Occipital lobe (tissue), 2 donors: ENCODE results near the gene POLR2A. TPM values are rescaled to one million over a fixed set of nuclear protein-coding genes. Genes with fewer than 3 reads are reported as not detected.

Source experiments
- DNase-seq: peaks from one replicate; lab custom pipeline; 2025; lab: John Stamatoyannopoulos, UW
- total RNA-seq: library from RNA; depleted of rRNA; stranded (reverse); fragments of >200 nt; gene quantifications from one replicate; pipeline ENCODE4 v1.2.3, GENCODE V29; 2014

POLR2A gene
- total RNA-seq, 1 donor from 2014 or later, result 54.6 TPM

DNA sequence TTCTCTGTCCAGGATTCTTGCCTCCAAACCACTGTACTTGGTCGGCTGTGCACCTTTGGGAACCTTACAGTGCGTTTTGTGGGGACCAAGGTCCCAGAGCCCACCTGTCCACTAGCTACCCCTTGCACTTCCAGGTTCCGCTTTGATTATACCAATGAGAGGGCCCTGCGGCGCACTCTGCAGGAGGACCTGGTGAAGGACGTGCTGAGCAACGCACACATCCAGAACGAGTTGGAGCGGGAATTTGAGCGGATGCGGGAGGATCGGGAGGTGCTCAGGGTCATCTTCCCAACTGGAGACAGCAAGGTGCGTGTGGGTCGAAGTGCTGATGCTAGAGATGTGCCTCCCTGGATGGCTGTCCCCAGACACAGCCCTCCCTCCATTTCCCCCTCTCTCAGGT lies 18.8 kb downstream of the POLR2A start:
- no peak for DNase-seq

DNA sequence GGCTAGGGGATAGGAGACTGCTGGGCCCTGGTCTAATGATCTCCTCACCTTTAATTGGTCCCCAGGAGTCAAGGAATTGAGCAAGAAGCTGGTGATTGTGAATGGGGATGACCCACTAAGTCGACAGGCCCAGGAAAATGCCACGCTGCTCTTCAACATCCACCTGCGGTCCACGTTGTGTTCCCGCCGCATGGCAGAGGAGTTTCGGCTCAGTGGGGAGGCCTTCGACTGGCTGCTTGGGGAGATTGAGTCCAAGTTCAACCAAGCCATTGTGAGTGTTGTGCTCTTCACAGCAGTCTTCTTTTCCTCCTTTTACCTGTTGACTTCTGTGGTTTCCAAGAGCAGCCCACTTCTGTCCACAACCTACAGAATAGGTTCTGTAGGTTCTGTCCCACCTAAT lies 19.4 kb downstream of the POLR2A start:
- DNase-seq, result no peak

DNA sequence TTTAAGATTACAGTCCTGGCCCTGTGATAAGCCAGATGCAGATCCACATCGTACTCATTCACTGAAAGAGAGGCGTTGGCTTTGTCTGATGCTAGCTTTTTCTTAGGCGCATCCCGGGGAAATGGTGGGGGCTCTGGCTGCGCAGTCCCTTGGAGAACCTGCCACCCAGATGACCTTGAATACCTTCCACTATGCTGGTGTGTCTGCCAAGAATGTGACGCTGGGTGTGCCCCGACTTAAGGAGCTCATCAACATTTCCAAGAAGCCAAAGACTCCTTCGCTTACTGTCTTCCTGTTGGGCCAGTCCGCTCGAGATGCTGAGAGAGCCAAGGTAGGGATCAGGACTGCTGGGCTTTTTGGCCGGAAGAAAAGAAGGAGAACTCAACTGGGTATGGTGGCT lies 24.0 kb downstream of the POLR2A start:
- no peak for DNase-seq

DNA sequence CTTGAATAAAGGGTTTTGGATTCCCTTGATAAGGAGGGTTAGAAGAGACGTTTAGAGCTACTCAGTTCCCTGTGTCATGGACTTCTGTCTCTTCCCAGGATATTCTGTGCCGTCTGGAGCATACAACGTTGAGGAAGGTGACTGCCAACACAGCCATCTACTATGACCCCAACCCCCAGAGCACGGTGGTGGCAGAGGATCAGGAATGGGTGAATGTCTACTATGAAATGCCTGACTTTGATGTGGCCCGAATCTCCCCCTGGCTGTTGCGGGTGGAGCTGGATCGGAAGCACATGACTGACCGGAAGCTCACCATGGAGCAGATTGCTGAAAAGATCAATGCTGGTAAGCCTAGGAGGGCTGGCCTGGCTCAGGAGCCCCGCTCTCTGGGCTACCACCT lies 24.7 kb downstream of the POLR2A start:
- DNase-seq, result no peak

DNA sequence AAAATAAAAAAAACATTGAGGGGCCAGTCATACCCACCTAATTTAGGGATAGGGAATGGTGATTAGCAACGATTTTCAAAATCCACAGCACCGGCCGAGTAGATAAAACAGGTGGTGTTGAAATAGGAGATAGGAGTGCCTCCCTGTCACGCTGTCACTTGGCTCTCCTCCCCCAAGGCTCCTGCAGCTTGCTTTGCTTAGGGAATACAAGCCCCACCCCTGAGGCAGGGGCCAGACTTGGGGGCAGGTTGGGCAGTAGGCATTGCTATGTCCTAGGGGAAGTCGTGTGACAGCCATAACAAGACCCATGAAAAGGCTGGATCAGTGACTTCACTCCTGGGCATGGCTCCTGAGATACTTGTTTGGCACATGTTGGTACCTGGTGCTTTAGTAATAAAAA lies 25.8 kb downstream of the POLR2A start:
- no peak for DNase-seq

DNA sequence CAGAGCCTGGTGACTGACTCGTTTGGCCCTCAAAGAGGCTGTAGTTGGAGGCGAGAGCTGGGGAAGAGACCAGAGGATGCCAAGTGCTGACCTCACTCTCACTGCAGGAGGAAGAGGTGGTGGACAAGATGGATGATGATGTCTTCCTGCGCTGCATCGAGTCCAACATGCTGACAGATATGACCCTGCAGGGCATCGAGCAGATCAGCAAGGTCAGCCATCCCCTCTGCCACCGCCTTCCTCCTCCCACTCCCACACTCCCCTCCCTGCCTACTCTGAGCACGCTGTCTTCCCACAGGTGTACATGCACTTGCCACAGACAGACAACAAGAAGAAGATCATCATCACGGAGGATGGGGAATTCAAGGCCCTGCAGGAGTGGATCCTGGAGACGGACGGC lies 26.9 kb downstream of the POLR2A start:
- no peak for DNase-seq

DNA sequence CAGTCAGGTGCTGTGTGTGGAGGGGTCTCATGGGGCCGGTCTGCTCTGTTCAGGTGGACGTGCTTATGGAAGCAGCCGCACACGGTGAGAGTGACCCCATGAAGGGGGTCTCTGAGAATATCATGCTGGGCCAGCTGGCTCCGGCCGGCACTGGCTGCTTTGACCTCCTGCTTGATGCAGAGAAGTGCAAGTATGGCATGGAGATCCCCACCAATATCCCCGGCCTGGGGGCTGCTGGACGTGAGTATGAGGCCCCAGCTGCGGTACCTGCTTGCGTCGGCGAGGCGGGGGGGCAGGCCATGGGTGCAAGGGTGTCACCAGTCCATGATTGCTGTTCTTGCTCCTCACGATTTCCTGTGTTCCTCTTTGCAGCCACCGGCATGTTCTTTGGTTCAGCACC lies 27.9 kb downstream of the POLR2A start:
- DNase-seq, result no peak

DNA sequence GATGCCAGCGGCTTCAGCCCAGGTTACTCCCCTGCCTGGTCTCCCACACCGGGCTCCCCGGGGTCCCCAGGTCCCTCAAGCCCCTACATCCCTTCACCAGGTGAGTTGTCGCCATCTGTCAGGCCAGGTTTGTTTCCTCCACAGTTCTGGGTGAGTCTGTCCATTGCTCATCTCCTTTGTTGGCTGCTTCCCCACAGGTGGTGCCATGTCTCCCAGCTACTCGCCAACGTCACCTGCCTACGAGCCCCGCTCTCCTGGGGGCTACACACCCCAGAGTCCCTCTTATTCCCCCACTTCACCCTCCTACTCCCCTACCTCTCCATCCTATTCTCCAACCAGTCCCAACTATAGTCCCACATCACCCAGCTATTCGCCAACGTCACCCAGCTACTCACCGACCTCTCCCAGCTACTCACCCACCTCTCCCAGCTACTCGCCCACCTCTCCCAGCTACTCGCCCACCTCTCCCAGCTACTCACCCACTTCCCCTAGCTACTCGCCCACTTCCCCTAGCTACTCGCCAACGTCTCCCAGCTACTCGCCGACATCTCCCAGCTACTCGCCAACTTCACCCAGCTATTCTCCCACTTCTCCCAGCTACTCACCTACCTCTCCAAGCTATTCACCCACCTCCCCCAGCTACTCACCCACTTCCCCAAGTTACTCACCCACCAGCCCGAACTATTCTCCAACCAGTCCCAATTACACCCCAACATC lies 28.8 kb downstream of the POLR2A start:
- no peak for DNase-seq

DNA sequence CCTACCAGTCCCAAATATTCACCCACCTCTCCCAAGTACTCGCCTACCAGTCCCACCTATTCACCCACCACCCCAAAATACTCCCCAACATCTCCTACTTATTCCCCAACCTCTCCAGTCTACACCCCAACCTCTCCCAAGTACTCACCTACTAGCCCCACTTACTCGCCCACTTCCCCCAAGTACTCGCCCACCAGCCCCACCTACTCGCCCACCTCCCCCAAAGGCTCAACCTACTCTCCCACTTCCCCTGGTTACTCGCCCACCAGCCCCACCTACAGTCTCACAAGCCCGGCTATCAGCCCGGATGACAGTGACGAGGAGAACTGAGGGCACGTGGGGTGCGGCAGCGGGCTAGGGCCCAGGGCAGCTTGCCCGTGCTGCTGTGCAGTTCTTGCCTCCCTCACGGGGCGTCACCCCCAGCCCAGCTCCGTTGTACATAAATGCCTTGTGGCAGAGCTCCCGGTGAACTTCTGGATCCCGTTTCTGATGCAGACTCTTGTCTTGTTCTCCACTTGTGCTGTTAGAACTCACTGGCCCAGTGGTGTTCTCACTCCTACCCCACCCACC lies 29.8 kb downstream of the POLR2A start:
- no peak for DNase-seq

DNA sequence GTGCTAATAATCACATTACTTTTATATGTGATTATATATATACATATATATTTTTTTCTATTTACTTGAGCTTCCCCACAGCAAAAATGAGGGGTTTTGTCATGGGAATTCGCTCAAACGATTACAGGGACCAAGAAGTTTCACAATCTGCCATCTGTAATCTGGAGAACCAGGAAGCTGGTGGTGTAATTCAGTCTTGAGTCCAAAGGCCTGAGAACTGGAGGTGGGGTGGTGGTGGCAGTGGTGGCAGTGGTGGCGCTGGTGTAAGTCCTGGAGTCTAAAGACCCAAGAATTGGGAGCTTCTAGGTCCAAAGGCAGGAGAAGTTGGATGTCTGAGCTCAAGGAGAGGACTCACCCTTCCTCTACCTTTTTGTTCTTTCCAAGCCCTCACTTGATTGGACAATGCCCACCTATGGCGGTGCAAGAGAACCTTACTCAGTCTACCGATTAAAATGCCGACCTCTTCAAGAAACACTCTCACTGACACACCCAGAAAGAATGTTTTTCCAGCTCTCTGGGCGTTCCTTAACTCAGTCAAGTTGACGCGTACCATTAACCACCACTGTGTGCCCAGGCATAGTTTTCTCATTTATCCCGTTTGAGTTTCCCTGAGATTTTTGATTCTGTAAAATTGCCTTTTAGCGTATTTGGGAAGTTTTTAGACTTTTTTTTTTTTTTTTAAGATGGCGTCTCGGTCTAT lies 31.9 kb downstream of the POLR2A start:
- no peak for DNase-seq

DNA sequence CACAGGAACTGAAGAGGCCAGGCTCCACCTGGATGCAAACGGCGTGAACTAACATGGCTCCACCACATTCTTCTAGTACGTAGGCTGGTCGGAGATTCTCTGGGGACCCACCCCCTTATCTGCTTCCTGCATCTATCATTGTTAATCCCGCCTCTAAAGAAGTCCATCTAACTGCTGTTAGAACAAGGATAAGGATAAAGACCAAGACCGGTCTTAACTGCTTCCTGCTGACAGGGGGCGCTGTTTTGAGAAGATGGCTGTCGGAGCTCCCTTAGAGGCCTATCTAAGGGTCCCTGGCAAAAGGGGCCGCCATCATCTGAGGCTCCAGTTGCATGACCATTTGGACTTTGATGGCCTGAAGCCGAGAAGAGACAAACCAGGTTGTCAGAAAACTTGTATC lies 38.9 kb downstream of the POLR2A start:
- DNase-seq, result no peak

DNA sequence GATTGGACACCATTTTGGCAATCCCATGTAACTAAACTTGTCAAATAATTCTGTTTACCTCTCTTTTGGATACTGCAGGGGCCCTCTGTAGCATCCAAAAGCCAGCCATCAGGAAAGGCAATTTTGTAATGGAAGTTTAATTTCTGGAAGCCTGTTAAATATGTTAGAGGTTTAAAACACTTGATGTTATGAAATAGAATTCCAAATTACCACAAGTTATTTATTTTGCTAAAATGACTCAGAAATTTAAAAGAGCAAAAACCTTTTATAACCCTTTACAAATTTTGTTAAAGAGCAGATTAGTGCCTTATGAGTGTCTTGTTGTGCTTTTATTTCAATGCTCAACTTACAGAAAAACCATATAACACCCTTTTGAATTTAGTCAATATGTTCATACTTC lies 44.7 kb downstream of the POLR2A start:
- DNase-seq, result no peak

DNA sequence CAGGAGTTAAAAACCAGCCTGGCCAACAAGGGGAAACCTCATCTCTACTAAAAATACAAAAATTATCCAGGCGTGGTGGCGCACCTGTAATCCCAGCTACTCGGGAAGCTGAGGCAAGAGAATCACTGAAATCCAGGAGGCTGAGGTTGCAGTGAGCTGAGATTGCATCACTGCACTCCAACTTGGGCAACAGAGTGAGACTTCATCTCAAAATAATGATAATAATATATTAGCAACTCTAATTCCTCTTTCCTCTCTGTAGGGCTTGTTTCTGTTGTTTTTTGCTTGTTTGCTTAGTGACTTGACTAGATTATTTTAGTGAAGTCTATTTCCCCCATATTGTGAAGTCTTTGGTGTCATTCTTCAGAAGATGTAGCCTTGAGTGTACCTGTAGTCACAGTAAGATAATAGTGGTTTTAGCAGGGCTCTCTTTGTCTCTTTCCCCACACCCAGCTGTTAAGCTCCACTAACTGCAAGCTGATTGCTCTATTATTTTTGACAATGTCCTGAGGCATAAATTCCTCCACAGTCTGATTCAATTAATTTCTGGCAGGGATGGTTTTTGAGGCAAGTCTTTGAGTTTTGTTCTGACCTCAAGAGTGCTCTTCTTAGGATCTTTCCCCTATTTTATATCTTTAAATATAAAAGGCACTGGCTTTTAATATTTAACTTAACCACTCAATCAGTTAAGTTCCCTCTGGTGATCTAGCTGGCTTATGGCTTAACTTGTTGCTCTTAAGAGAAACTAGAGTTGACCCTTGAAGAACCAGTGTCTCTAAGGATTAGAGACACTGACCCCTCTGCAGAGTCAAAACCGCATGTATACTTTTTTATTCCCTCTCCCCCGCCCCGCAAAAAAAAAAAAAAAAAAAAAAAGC lies 46.1 kb downstream of the POLR2A start:
- DNase-seq, result no peak

DNA sequence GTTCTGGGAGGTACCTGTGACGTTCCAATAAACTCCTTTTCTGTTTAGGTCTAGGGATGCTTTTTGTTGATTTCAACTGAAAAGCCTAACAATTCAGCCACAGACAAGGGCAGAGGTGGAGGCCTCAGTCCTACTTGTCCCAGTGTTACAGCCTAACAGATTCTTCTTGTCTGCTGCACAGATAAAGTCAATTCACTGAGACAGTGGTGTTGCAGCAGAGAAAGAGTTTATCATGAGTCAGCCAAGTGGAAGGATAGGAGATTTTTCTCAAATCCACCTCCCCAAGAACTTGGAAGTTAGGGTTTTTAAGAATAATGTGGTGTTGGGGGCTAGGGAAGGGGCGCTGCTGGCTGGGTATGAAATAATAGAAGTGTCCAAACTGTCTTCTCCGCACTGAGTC lies 53.9 kb downstream of the POLR2A start:
- DNase-seq, result no peak

DNA sequence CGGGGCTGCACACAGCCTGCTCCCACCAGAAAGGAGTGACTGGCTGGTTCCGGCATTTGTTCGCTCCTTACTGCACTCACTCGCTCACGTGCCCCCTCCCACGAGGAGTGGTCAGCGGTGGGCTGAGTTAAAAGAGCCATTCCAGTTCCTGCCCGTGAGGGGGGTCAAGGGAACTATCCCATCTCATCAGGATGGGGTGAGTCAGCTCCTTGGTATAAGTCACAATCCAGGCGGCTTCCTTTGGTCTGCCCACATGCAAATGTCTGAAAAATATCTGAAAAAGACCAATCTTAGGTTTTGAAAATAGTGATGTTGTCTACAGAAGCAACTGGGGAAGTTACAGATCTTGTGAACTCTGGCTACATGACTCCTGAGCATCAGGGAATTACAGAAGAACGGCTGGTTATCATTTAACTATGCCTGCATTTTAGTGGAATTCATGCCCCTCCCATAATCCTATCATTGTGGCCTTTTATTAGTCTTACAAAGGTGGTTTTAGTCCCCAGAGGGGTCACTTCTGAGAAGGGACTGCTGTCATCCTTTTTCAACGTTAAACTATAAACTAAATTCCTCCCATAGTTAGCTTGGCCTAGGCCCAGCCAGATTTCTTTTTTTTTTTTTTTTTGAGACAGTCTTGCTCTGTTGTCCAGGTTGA lies 54.9 kb downstream of the POLR2A start:
- no peak for DNase-seq

DNA sequence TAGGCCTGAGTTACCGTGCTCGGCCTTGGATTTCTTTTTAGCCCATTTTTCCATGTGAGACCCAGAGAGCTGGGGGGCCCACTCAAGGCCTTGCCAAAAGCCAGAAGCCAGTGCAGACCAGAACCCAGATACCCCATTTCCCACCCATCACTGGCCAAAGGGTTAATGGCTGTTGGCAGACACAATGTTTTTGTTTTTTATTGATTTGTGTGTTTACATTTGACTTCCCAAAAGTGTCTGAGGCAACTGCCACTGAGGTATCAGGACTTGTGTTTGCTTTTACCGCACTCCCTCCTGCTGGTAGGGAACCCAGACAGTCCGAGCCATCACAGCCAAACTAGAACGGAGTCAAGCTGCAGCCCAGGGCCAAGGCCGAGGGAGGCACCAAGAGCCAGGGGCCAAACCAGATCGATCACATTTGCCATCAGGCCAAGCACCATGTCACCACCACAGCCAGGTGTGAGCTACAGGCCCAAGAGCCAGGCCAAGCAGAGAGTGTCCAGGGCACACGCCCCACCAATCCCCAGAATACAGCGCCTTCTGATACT lies 57.0 kb downstream of the POLR2A start:
- DNase-seq, result no peak

DNA sequence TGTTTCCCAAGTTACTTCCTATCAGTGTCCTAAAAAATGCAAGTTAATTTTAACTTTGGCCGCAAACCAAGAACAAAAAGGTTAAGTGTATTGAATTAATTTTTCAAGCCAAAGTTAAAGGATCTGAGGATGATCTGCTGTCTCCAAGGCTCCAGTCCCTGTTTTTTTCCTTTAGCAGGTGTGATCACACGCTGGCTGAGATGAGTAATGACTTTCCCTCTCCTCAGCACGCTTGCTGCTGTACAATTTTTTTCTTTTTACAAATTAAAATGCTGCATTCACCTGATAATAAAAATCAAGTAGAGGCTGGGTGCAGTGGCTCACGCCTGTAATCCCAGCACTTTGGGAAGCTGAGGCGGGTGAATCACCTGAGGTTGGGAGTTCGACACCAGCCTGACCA lies 60.7 kb downstream of the POLR2A start:
- no peak for DNase-seq

DNA sequence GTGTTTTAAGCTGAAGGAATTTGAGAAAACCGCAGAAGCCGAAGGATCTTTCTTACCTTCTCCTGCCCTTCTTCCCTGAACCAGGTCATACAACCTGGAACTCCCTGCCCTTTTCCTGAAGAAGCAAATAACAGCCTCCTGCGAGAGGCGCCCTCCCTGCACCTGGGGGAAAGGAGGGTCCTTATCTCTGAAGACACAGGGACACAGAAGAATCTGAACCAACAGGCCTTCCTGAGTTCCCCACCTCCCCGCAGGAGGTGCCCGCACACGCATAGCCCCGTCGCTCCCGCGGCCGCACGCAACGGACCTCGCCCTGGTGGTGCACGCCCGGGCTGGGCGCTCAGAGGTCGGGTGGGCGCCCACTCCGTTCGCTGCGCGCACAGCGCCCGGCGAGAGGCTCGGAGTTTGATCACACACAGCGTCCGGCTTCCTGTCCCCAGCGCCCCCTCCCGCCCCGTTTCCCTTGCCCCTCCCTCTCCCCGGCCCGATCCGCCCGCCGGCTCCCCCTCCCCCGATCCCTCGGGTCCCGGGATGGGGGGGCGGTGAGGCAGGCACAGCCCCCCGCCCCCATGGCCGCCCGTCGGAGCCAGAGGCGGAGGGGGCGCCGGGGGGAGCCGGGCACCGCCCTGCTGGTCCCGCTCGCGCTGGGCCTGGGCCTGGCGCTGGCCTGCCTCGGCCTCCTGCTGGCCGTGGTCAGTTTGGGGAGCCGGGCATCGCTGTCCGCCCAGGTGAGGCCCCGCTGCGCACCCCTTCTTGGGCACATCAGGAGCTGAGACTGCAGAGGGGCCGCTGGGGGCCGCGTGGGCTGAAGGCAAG lies 64.6 kb downstream of the POLR2A start, which contains the start of gene TNFSF12:
Gene TNFSF12, plus strand, starts transcription at position 474 of the 816 bp plus-strand sequence. Its CDS starts 96 bp downstream, at position 570.
- DNase-seq, result peak; percentile 21
